Liver (tissue), 9 donors: ENCODE results near the gene BCL3. TPM values are rescaled to one million over a fixed set of nuclear protein-coding genes. Genes with fewer than 3 reads are reported as not detected.

Source experiments
- DNase-seq: peaks from one replicate; pipeline ENCODE4 v3.0.0-alpha.2; 2017; ENCODE audit warnings: low spot score
- H3K27ac ChIP-seq, 2 donors: one replicate each; pipeline ENCODE4 v1.7.0; 2013; ENCODE audit warnings: inconsistent platforms in 2 of 2, low read length in 2 of 2, control low read depth in 1 of 2, low read depth in 1 of 2, mild to moderate bottlenecking in 1 of 2
- H3K27me3 ChIP-seq, 4 donors: one replicate each; pipeline versions ENCODE4 v1.6.1 to v1.7.0; 2013; ENCODE audit warnings: low read length in 3 of 4, inconsistent platforms in 1 of 4, mild to moderate bottlenecking in 1 of 4, moderate library complexity in 1 of 4; ENCODE audit not compliant: control insufficient read depth in 4 of 4, insufficient read depth in 4 of 4
- H3K36me3 ChIP-seq, 4 donors: one replicate each; pipeline versions ENCODE4 v1.6.1 to v1.7.0; 2013; ENCODE audit warnings: low read length in 3 of 4, mild to moderate bottlenecking in 3 of 4, low read depth in 1 of 4, moderate library complexity in 1 of 4; ENCODE audit not compliant: control insufficient read depth in 4 of 4, insufficient read depth in 3 of 4
- H3K4me1 ChIP-seq, 4 donors: one replicate each; pipeline versions ENCODE4 v1.6.1 to v1.7.0; 2013; ENCODE audit warnings: low read length in 3 of 4, mild to moderate bottlenecking in 3 of 4, moderate library complexity in 1 of 4; ENCODE audit not compliant: control insufficient read depth in 4 of 4, insufficient read depth in 4 of 4
- H3K4me3 ChIP-seq, 3 donors: one replicate each; pipeline versions ENCODE4 v1.6.1 to v1.7.0; 2013; ENCODE audit warnings: low read length in 3 of 3, control low read depth in 1 of 3, low read depth in 1 of 3, mild to moderate bottlenecking in 1 of 3
- H3K9ac ChIP-seq, 2 donors: one replicate each; pipeline ENCODE4 v1.7.0; 2013; ENCODE audit warnings: low read length in 2 of 2, mild to moderate bottlenecking in 2 of 2, moderate library complexity in 2 of 2, control low read depth in 1 of 2, low read depth in 1 of 2
- H3K9me3 ChIP-seq, 4 donors: one replicate each; pipeline versions ENCODE4 v1.6.1 to v1.7.0; 2013; ENCODE audit warnings: low read length in 3 of 4; ENCODE audit not compliant: control insufficient read depth in 4 of 4
- ATF3 ChIP-seq: IDR thresholded peaks from 2 replicates; pipeline ENCODE4 v1.6.1; 2016; ENCODE audit warnings: antibody characterized with exemption
- CTCF ChIP-seq: fragments of 150-350 bp; IDR thresholded peaks from 2 replicates; pipeline ENCODE4 v1.5.1; 2017; ENCODE audit warnings: improper control_type of control experiment, low read depth, low read length; ENCODE audit not compliant: missing input control
- EGR1 ChIP-seq, 2 donors: IDR thresholded peaks; 2 replicates each; pipeline ENCODE4 v1.6.1; 2016 to 2018; ENCODE audit warnings: antibody characterized with exemption in 2 of 2, low read depth in 2 of 2
- FOXA1 ChIP-seq: IDR thresholded peaks from 2 replicates; pipeline ENCODE4 v1.6.1; 2016; ENCODE audit warnings: antibody characterized with exemption
- HNF4A ChIP-seq, 2 donors: conservative IDR thresholded peaks; 2 replicates each; pipeline ENCODE4 v1.6.1; 2016; ENCODE audit warnings: antibody characterized with exemption in 2 of 2, mild to moderate bottlenecking in 2 of 2
- HNF4G ChIP-seq: IDR thresholded peaks from 2 replicates; pipeline ENCODE4 v1.6.1; 2016; ENCODE audit warnings: antibody characterized with exemption
- JUND ChIP-seq, 2 donors: IDR thresholded peaks; 2 replicates each; pipeline ENCODE4 v1.6.1; 2016; ENCODE audit warnings: antibody characterized with exemption in 2 of 2
- MAX ChIP-seq: IDR thresholded peaks from 2 replicates; pipeline ENCODE4 v1.6.1; 2016; ENCODE audit warnings: antibody characterized with exemption
- NR2F2 ChIP-seq: IDR thresholded peaks from 2 replicates; pipeline ENCODE4 v1.6.1; 2016; ENCODE audit warnings: antibody characterized with exemption
- RAD21 ChIP-seq, 2 donors: IDR thresholded peaks; 2 replicates each; pipeline ENCODE4 v1.6.1; 2016; ENCODE audit warnings: antibody characterized with exemption in 2 of 2, mild to moderate bottlenecking in 2 of 2
- REST ChIP-seq: IDR thresholded peaks from 2 replicates; pipeline ENCODE4 v1.6.1; 2016; ENCODE audit warnings: antibody characterized with exemption, mild to moderate bottlenecking
- RXRA ChIP-seq, 2 donors: IDR thresholded peaks; 2 replicates each; pipeline ENCODE4 v1.6.1; 2017 to 2018; ENCODE audit warnings: antibody characterized with exemption in 2 of 2, mild to moderate bottlenecking in 1 of 2
- SP1 ChIP-seq: IDR thresholded peaks from 2 replicates; pipeline ENCODE4 v1.6.1; 2018; ENCODE audit warnings: antibody characterized with exemption, mild to moderate bottlenecking
- TAF1 ChIP-seq: conservative IDR thresholded peaks from 2 replicates; pipeline ENCODE4 v1.6.1; 2016; ENCODE audit warnings: antibody characterized with exemption, mild to moderate bottlenecking
- YY1 ChIP-seq: IDR thresholded peaks from 2 replicates; pipeline ENCODE4 v1.6.1; 2016; ENCODE audit warnings: antibody characterized with exemption, mild to moderate bottlenecking
- ZBTB33 ChIP-seq: IDR thresholded peaks from 2 replicates; pipeline ENCODE4 v1.6.1; 2016; ENCODE audit warnings: antibody characterized with exemption
- WGBS: extraction: QIAGEN DNeasy Blood & Tissue Kit; methylation state at CpG from one replicate; pipeline ENCODE4 v1.1.7; 2013; 5-methylcytosine and 5-hydroxymethylcytosine counted together
- polyA plus RNA-seq, 2 donors: library from polyadenylated mRNA; stranded (reverse) in 1 of 2; unstranded in 1 of 2; fragments of 200-250 nt in 1 of 2; fragments of >200 nt in 1 of 2; fragmentation: Nextera tagmentation in 1 of 2; extraction: Ambion mirVana in 1 of 2; gene quantifications; one replicate each; pipeline versions ENCODE4 v1.2.1 to v1.2.3, GENCODE V29; 2013 to 2015
- total RNA-seq, 2 donors: library from RNA; depleted of rRNA; stranded (reverse); fragments of >200 nt; gene quantifications; one replicate each; pipeline ENCODE4 v1.2.3, GENCODE V29; 2014
- donor health status: healthy.
- donor health status: healthy.
- donor health status: healthy.
- donor health status: healthy.
- donor health status: healthy.

BCL3 gene
- total and polyA plus RNA-seq, 4 donors = 4.5 to 63.6 (median 19.7) TPM

GRCh38 chr19:44765949-44766335 is 17.4 kb downstream of the BCL3 start:
- 83% methylated on average over 3 of the region's 3 CpGs for WGBS
- TF ChIP-seq TAF1 (no peak), ZBTB33 (no peak), JUND (IDR thresholded peaks at IDR 0.05) (no peak), REST (no peak), MAX (no peak), HNF4G (no peak), ATF3 (no peak), CTCF (no peak), NR2F2 (no peak), EGR1 (IDR thresholded peaks at IDR 0.05; ENCODE audit: low read depth in 2 of 2) (no peak), RAD21 (IDR thresholded peaks at IDR 0.05) (no peak), SP1 (no peak), FOXA1 (no peak), YY1 (no peak), HNF4A (conservative IDR thresholded peaks at IDR 0.05) (no peak), RXRA (IDR thresholded peaks at IDR 0.05) (no peak)

More at GRCh38 chr19:44765949-44766335, 17.4 kb downstream of the BCL3 start:
- no peaks in the 10 kb centered on the region for H3K9me3 ChIP-seq
- no peak overlapping the region for H3K27ac ChIP-seq
- H3K36me3 ChIP-seq = peaks cover 0 to 1% (median 0%) of the 10 kb centered on the region in 4 donors
- H3K4me3 ChIP-seq = no peak overlapping the region
- peaks cover 0 to 5% (median 3%) of the 10 kb centered on the region in 4 donors for H3K4me1 ChIP-seq
- H3K9ac ChIP-seq = no peak overlapping the region
- no peaks in the 10 kb centered on the region for H3K27me3 ChIP-seq
- no peak for DNase-seq
